ENCODE data around the gene ZNF552.

DNA sequence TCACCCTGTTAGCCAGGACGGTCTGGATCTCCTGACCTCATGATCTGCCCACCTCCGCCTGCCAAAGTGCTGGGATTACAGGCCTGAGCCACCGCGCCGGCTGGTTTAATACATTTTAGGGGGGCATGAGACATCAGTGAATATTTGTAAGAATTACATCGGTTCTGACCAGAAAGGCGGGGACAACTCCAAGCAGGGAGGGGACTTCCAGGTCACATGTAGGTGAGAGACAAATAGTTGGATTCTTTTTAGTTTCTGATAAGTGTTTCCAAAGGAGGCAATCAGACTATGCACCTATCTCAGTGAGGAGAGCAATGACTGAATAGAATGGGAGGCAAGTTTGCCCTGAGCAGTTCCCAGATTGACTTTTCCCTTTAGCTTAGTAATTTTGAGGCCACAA lies 3.7 kb upstream of the ZNF552 start:
- TF ChIP-seq, protein P1, sequence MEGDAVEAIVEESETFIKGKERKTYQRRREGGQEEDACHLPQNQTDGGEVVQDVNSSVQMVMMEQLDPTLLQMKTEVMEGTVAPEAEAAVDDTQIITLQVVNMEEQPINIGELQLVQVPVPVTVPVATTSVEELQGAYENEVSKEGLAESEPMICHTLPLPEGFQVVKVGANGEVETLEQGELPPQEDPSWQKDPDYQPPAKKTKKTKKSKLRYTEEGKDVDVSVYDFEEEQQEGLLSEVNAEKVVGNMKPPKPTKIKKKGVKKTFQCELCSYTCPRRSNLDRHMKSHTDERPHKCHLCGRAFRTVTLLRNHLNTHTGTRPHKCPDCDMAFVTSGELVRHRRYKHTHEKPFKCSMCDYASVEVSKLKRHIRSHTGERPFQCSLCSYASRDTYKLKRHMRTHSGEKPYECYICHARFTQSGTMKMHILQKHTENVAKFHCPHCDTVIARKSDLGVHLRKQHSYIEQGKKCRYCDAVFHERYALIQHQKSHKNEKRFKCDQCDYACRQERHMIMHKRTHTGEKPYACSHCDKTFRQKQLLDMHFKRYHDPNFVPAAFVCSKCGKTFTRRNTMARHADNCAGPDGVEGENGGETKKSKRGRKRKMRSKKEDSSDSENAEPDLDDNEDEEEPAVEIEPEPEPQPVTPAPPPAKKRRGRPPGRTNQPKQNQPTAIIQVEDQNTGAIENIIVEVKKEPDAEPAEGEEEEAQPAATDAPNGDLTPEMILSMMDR (IDR thresholded peaks at IDR 0.05): no peak
- TF ChIP-seq POLR2A (IDR thresholded peaks at IDR 0.05): no peak

Measured in heart left ventricle (tissue), 13 donors.